Fibroblast of lung (primary cell): ENCODE measurements around the gene ENO3. TPM values are rescaled to one million over a fixed set of nuclear protein-coding genes. Genes with fewer than 3 reads are reported as not detected.

Experiments used
- DNase-seq, 2 donors: peaks; one replicate each; pipeline versions ENCODE4 v3.0.0 to v3.0.0-alpha.2; 2010; ENCODE audit warnings: low read depth in 2 of 2
- H2AFZ ChIP-seq: 2 replicates; pipeline ENCODE4 v1.5.1; 2012; ENCODE audit warnings: low read length, control low read depth, inconsistent platforms
- H3K27ac ChIP-seq: 2 replicates; pipeline ENCODE4 v1.5.1; 2011; ENCODE audit warnings: low read length, control low read depth; ENCODE audit not compliant: insufficient read depth
- H3K27me3 ChIP-seq: 2 replicates; pipeline ENCODE4 v1.5.1; 2011; ENCODE audit warnings: mild to moderate bottlenecking, low read length; ENCODE audit not compliant: control insufficient read depth, insufficient read depth
- H3K36me3 ChIP-seq: 2 replicates; pipeline ENCODE4 v1.5.1; 2011; ENCODE audit warnings: low read length; ENCODE audit not compliant: control insufficient read depth, insufficient read depth
- H3K4me1 ChIP-seq: 2 replicates; pipeline ENCODE4 v1.5.1; 2011; ENCODE audit warnings: low read length; ENCODE audit not compliant: control insufficient read depth, insufficient read depth; ENCODE audit errors: extremely low read depth
- H3K4me2 ChIP-seq: 2 replicates; pipeline ENCODE4 v1.5.1; 2011; ENCODE audit warnings: low read length, control low read depth; ENCODE audit not compliant: insufficient read depth; ENCODE audit errors: extremely low read depth
- H3K4me3 ChIP-seq, 4 experiments: fragments of 200-600 bp in 1 of 4; sonication (generic) in 1 of 4; replicated peaks in 1 of 4; 2 replicates each; pipeline ENCODE4 v1.5.1; 2011 to 2016; ENCODE audit warnings: low read length in 4 of 4, low read depth in 3 of 4, mild to moderate bottlenecking in 3 of 4, control low read depth in 2 of 4, inconsistent platforms in 1 of 4, mixed read lengths in 1 of 4; ENCODE audit not compliant: insufficient read depth in 1 of 4; ENCODE audit errors: control extremely low read depth in 1 of 4
- H3K79me2 ChIP-seq: 2 replicates; pipeline ENCODE4 v1.5.1; 2012; ENCODE audit warnings: mild to moderate bottlenecking, low read length, inconsistent platforms; ENCODE audit not compliant: control insufficient read depth, insufficient read depth
- H3K9ac ChIP-seq: 2 replicates; pipeline ENCODE4 v1.5.1; 2011; ENCODE audit warnings: mild to moderate bottlenecking, low read length, control low read depth; ENCODE audit not compliant: insufficient read depth
- H3K9me3 ChIP-seq: 2 replicates; pipeline ENCODE4 v1.5.1; 2012; ENCODE audit warnings: low read depth, low read length; ENCODE audit not compliant: control insufficient read depth, insufficient read depth
- H4K20me1 ChIP-seq: 2 replicates; pipeline ENCODE4 v1.5.1; 2011; ENCODE audit warnings: low read length; ENCODE audit not compliant: control insufficient read depth, insufficient read depth; ENCODE audit errors: extremely low read depth
- EZH2 ChIP-seq: IDR thresholded peaks from 2 replicates; pipeline ENCODE4 v1.5.1; 2012; ENCODE audit warnings: low read length, control low read depth, mild to moderate bottlenecking; ENCODE audit errors: missing control alignments
- polyA plus RNA-seq, 2 donors: library from polyadenylated mRNA; depleted of rRNA in 1 of 2; stranded (reverse) in 1 of 2; unstranded in 1 of 2; fragments of >200 nt; gene quantifications; 2 replicates each; pipeline ENCODE4 v1.2.1, GENCODE V29; 2011 to 2012; ENCODE audit warnings: missing spikeins in 1 of 2
- total RNA-seq: library from RNA; depleted of rRNA; stranded (reverse); fragments of >200 nt; gene quantifications from 2 replicates; pipeline ENCODE4 v1.2.1, GENCODE V29; 2014
- TF ChIP-seq, protein P1 (sequence below), 2 donors: IDR thresholded peaks in 1 of 2; conservative IDR thresholded peaks in 1 of 2; 1 replicate in 1 of 2; 2 replicates in 1 of 2; pipeline ENCODE4 v1.5.1; 2011 to 2012; ENCODE audit warnings: low read length in 2 of 2, control low read depth in 1 of 2, inconsistent platforms in 1 of 2, low read depth in 1 of 2, mild to moderate bottlenecking in 1 of 2

ENO3 gene
- total and polyA plus RNA-seq, 2 donors (not counting 1 experiment from before 2014, with no cell fraction given) = 2.0 to 4.3 TPM

DNA sequence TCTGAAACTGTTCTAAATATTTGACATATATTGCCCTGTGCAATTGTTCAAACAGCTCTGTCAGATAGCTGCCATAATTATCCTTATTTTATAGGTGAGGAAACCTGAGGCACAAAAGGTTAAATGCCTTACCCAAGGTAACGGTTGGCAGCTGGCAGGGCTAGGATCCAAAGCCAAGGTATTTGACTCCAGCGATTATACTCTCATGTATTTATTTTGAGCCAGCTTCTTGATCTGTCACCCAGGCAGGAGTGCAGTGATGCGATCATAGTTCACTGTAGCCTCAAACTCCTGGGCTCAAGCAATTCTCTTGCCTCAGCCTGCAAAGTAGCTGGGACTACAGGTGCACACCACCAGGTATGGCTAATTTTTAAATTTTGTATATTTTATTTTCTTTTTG, 7.2 kb downstream of the ENO3 start:
- TF ChIP-seq EZH2 = no peak
- TF ChIP-seq, protein P1, sequence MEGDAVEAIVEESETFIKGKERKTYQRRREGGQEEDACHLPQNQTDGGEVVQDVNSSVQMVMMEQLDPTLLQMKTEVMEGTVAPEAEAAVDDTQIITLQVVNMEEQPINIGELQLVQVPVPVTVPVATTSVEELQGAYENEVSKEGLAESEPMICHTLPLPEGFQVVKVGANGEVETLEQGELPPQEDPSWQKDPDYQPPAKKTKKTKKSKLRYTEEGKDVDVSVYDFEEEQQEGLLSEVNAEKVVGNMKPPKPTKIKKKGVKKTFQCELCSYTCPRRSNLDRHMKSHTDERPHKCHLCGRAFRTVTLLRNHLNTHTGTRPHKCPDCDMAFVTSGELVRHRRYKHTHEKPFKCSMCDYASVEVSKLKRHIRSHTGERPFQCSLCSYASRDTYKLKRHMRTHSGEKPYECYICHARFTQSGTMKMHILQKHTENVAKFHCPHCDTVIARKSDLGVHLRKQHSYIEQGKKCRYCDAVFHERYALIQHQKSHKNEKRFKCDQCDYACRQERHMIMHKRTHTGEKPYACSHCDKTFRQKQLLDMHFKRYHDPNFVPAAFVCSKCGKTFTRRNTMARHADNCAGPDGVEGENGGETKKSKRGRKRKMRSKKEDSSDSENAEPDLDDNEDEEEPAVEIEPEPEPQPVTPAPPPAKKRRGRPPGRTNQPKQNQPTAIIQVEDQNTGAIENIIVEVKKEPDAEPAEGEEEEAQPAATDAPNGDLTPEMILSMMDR (conservative IDR thresholded peaks at IDR 0.05 in 1 of 2, IDR thresholded peaks at IDR 0.05 in 1 of 2; ENCODE audit: low read depth in 1 of 2, low read length in 2 of 2) = no peak
- H3K4me1 ChIP-seq = peaks cover 6% of the 10 kb centered on the region
- H4K20me1 ChIP-seq = no peaks in the 10 kb centered on the region
- H3K79me2 ChIP-seq = no peaks in the 10 kb centered on the region
- DNase-seq = no peak
- no peak overlapping the region for H3K4me3 ChIP-seq
- H3K9me3 ChIP-seq = no peaks in the 10 kb centered on the region
- peaks cover 8% of the 10 kb centered on the region for H3K36me3 ChIP-seq
- H3K27me3 ChIP-seq = no peaks in the 10 kb centered on the region
- H2AFZ ChIP-seq = no peak overlapping the region
- H3K9ac ChIP-seq = no peak overlapping the region
- H3K27ac ChIP-seq = no peak overlapping the region
- no peak overlapping the region for H3K4me2 ChIP-seq

DNA sequence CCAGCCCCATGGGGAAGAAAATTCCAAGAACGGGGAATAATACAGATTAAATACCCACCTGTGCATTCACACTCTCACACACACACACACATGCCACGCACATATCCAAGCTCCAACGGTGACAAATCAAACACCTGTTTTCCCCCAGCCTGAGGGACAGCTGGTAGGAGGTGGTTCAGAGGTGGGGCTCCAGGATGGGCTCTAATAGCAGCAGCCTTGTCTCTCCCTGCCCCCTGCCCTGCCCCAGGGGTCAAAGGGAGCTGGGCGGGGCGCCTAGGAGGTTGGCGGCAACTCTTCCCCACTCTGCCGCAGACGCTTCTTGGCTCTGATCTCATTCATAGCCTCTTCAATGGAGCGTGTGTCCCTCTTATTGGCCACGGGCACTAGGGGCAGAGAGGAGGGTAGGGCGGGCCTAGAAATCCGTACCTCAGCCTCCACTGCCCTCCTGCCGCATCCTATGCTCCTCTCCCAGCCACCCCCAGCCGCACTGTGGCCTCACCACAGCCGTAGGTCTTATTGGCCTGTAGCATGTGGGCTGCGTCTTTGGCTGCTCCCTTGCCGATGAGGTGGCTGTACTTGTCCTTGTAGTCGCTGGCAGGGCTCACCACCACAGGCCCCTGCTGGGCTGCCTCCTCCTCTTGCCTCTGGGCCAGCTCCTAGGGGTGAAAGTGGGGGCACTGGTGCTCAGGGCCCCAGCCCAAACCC, 8.5 kb downstream of the ENO3 start:
- TF ChIP-seq, protein P1 (conservative IDR thresholded peaks at IDR 0.05 in 1 of 2, IDR thresholded peaks at IDR 0.05 in 1 of 2; ENCODE audit: low read depth in 1 of 2, low read length in 2 of 2) = no peak
- TF ChIP-seq EZH2 = no peak
- Histone ChIP-seq H3K27me3 (no peaks in the 10 kb centered on the region), H3K4me3 (no peak overlapping the region), H3K79me2 (no peaks in the 10 kb centered on the region), H3K4me2 (no peak overlapping the region), H4K20me1 (no peaks in the 10 kb centered on the region), H3K9ac (no peak overlapping the region), H3K36me3 (peaks cover 8% of the 10 kb centered on the region), H3K9me3 (no peaks in the 10 kb centered on the region), H2AFZ (no peak overlapping the region), H3K4me1 (no peaks in the 10 kb centered on the region), H3K27ac (no peak overlapping the region)
- no peak for DNase-seq

DNA sequence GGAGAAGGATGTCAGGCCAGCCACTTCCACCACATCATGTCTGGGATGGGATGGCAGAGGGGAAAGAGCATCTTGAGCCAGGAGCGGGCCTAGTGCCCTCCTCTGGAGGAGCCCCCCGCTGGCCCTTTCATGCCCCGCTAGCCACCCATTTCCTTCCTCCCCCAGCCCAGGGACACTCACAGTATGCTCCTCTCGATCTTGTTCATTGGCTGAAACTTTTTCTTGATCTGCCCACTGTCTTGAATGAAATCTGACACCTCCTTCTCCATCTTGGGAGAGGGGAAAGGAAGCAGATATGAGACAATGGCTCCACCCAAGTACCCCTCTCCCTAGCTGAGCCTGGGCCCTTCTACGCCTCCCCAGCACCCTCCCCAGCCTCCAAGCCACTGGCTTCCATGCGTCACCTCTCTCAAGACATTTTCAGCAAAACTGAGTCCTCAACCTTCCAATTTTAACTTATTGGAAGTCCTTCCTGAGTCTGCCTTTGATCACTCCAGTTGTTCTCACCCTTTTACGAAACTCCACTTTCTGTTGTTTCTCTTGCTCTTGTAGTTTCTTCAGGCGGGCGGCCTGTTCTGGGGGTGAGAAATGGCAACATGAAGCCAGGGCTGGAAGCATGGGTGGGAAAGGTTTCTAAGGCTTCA, 9.5 kb downstream of the ENO3 start:
- no peak overlapping the region for H3K4me2 ChIP-seq
- no peak for DNase-seq
- no peak overlapping the region for H3K4me3 ChIP-seq
- no peak overlapping the region for H3K27ac ChIP-seq
- H2AFZ ChIP-seq = no peak overlapping the region
- no peak for TF ChIP-seq EZH2
- TF ChIP-seq, protein P1 (conservative IDR thresholded peaks at IDR 0.05 in 1 of 2, IDR thresholded peaks at IDR 0.05 in 1 of 2; ENCODE audit: low read depth in 1 of 2, low read length in 2 of 2) = no peak
- no peaks in the 10 kb centered on the region for H3K4me1 ChIP-seq
- H3K27me3 ChIP-seq = no peaks in the 10 kb centered on the region
- no peak overlapping the region for H3K9ac ChIP-seq
- H3K79me2 ChIP-seq = peaks cover 3% of the 10 kb centered on the region
- no peaks in the 10 kb centered on the region for H3K9me3 ChIP-seq
- H4K20me1 ChIP-seq = no peaks in the 10 kb centered on the region
- peaks cover 7% of the 10 kb centered on the region for H3K36me3 ChIP-seq
